HG03097 (cell line): ENCODE measurements around the gene CEACAM7.

Experiments used
- ATAC-seq: cut with Tn5 transposase; IDR thresholded peaks from one replicate; pipeline ENCODE4 v1.9.1; 2021; ENCODE audit not compliant: unreplicated experiment, low FRiP score

Gene CEACAM7

DNA sequence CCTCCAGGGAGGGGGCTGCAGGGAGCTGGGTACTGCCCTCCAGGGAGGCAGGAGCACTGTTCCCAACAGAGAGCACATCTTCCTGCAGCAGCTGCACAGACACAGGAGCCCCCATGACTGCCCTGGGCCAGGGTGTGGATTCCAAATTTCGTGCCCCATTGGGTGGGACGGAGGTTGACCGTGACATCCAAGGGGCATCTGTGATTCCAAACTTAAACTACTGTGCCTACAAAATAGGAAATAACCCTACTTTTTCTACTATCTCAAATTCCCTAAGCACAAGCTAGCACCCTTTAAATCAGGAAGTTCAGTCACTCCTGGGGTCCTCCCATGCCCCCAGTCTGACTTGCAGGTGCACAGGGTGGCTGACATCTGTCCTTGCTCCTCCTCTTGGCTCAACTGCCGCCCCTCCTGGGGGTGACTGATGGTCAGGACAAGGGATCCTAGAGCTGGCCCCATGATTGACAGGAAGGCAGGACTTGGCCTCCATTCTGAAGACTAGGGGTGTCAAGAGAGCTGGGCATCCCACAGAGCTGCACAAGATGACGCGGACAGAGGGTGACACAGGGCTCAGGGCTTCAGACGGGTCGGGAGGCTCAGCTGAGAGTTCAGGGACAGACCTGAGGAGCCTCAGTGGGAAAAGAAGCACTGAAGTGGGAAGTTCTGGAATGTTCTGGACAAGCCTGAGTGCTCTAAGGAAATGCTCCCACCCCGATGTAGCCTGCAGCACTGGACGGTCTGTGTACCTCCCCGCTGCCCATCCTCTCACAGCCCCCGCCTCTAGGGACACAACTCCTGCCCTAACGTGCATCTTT is 12.5 kb upstream of the CEACAM7 start:
- ATAC-seq, result no peak

DNA sequence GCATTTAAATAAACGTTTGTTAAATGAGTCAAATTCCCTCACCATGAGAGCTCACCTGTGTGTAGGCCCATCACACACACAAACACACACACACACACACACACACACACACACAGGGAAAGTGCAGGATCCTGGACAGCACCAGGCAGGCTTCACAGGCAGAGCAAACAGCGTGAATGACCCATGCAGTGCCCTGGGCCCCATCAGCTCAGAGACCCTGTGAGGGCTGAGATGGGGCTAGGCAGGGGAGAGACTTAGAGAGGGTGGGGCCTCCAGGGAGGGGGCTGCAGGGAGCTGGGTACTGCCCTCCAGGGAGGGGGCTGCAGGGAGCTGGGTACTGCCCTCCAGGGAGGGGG is 11.9 kb upstream of the CEACAM7 start:
- ATAC-seq, result no peak

DNA sequence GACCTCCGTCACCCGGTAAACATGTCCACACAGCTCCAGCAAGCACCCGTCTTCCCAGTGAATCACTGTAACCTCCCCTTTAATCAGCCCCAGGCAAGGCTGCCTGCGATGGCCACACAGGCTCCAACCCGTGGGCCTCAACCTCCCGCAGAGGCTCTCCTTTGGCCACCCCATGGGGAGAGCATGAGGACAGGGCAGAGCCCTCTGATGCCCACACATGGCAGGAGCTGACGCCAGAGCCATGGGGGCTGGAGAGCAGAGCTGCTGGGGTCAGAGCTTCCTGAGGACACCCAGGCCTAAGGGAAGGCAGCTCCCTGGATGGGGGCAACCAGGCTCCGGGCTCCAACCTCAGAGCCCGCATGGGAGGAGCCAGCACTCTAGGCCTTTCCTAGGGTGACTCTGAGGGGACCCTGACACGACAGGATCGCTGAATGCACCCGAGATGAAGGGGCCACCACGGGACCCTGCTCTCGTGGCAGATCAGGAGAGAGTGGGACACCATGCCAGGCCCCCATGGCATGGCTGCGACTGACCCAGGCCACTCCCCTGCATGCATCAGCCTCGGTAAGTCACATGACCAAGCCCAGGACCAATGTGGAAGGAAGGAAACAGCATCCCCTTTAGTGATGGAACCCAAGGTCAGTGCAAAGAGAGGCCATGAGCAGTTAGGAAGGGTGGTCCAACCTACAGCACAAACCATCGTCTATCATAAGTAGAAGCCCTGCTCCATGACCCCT is 11.3 kb upstream of the CEACAM7 start:
- no peak for ATAC-seq

DNA sequence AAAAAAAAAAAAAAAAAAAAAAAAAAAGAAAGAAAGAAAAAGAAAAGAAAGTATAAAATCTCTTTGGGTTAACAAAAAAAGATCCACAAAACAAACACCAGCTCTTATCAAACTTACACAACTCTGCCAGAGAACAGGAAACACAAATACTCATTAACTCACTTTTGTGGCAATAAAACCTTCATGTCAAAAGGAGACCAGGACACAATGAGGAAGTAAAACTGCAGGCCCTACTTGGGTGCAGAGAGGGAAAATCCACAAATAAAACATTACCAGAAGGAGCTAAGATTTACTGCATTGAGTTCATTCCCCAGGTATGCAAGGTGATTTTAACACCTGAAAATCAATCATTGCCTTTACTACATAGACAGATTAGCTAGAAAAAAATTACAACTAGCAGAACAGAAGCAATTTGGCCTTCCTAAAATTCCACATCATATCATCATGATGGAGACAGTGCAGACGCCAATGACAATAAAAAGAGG is 10.7 kb upstream of the CEACAM7 start:
- no peak for ATAC-seq

DNA sequence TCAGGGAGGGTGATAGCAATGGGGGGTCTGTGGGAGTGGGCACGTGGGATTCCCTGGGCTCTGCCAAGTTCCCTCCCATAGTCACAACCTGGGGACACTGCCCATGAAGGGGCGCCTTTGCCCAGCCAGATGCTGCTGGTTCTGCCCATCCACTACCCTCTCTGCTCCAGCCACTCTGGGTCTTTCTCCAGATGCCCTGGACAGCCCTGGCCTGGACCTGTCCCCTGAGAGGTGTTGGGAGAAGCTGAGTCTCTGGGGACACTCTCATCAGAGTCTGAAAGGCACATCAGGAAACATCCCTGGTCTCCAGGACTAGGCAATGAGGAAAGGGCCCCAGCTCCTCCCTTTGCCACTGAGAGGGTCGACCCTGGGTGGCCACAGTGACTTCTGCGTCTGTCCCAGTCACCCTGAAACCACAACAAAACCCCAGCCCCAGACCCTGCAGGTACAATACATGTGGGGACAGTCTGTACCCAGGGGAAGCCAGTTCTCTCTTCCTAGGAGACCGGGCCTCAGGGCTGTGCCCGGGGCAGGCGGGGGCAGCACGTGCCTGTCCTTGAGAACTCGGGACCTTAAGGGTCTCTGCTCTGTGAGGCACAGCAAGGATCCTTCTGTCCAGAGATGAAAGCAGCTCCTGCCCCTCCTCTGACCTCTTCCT is 9.3 kb upstream of the CEACAM7 start:
- ATAC-seq, result no peak

DNA sequence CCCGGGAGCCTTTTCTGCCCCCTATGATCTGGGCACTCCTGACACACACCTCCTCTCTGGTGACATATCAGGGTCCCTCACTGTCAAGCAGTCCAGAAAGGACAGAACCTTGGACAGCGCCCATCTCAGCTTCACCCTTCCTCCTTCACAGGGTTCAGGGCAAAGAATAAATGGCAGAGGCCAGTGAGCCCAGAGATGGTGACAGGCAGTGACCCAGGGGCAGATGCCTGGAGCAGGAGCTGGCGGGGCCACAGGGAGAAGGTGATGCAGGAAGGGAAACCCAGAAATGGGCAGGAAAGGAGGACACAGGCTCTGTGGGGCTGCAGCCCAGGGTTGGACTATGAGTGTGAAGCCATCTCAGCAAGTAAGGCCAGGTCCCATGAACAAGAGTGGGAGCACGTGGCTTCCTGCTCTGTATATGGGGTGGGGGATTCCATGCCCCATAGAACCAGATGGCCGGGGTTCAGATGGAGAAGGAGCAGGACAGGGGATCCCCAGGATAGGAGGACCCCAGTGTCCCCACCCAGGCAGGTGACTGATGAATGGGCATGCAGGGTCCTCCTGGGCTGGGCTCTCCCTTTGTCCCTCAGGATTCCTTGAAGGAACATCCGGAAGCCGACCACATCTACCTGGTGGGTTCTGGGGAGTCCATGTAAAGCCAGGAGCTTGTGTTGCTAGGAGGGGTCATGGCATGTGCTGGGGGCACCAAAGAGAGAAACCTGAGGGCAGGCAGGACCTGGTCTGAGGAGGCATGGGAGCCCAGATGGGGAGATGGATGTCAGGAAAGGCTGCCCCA is 8.5 kb upstream of the CEACAM7 start:
- no peak for ATAC-seq

DNA sequence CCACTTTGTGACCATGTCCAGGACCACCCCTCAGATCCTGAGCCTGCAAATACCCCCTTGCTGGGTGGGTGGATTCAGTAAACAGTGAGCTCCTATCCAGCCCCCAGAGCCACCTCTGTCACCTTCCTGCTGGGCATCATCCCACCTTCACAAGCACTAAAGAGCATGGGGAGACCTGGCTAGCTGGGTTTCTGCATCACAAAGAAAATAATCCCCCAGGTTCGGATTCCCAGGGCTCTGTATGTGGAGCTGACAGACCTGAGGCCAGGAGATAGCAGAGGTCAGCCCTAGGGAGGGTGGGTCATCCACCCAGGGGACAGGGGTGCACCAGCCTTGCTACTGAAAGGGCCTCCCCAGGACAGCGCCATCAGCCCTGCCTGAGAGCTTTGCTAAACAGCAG is 7.7 kb upstream of the CEACAM7 start:
- no peak for ATAC-seq

DNA sequence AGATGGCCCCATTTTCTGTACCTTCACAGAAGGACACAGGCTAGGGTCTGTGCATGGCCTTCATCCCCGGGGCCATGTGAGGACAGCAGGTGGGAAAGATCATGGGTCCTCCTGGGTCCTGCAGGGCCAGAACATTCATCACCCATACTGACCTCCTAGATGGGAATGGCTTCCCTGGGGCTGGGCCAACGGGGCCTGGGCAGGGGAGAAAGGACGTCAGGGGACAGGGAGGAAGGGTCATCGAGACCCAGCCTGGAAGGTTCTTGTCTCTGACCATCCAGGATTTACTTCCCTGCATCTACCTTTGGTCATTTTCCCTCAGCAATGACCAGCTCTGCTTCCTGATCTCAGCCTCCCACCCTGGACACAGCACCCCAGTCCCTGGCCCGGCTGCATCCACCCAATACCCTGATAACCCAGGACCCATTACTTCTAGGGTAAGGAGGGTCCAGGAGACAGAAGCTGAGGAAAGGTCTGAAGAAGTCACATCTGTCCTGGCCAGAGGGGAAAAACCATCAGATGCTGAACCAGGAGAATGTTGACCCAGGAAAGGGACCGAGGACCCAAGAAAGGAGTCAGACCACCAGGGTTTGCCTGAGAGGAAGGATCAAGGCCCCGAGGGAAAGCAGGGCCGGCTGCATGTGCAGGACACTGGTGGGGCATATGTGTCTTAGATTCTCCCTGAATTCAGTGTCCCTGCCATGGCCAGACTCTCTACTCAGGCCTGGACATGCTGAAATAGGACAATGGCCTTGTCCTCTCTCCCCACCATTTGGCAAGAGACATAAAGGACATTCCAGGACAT is 7.0 kb upstream of the CEACAM7 start:
- no peak for ATAC-seq

DNA sequence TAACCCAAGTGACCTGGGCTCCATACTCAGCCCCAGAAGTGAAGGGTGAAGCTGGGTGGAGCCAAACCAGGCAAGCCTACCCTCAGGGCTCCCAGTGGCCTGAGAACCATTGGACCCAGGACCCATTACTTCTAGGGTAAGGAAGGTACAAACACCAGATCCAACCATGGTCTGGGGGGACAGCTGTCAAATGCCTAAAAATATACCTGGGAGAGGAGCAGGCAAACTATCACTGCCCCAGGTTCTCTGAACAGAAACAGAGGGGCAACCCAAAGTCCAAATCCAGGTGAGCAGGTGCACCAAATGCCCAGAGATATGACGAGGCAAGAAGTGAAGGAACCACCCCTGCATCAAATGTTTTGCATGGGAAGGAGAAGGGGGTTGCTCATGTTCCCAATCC is 6.1 kb upstream of the CEACAM7 start:
- ATAC-seq, result no peak

DNA sequence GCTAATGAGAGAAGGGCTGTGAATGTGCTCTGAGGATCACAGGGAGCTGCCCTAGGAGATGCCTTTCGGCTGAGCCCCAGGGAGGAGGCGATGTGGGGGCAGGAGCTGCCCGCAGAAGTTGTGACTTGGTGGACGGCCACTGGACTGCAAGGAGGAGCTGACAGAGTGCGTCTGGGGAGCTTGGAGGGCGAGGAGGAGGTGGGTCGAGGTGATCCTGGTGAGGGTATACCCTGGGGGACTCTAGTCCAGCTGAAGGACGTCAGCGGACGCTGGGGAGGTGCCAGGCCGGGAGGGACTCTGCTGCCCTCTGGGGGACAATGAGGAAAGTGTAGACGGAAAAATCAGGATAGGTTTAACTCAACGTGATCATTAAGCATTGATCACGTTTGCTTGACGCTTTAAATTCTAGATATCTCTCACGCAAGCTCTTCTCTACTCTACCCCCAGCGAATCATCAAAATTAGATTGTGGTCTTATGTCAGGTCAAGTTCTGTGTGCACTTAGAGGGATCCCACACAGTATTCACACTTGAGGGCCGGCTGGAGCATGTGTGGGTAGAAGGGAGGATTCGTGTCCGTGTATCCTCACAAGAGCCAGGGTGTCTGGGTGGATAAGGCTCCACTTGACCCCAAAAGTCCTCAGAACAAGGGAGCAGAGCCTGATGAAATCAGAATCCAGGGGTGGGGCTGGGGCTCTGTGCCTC is 3.3 kb upstream of the CEACAM7 start:
- ATAC-seq, result no peak

DNA sequence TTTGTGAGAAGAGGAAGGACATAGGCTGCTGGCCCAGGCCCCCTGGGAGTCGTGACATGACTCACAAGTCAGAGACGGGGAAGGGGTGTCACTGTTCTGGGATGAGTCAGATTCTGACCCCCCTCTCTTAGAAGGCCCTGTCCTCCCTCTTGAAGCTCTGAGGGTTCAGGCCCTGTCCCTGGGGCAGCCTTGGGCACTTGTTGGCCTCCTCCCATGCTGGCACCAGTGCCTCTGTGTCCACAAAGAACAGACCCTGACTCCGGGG is 2.7 kb upstream of the CEACAM7 start:
- no peak for ATAC-seq

DNA sequence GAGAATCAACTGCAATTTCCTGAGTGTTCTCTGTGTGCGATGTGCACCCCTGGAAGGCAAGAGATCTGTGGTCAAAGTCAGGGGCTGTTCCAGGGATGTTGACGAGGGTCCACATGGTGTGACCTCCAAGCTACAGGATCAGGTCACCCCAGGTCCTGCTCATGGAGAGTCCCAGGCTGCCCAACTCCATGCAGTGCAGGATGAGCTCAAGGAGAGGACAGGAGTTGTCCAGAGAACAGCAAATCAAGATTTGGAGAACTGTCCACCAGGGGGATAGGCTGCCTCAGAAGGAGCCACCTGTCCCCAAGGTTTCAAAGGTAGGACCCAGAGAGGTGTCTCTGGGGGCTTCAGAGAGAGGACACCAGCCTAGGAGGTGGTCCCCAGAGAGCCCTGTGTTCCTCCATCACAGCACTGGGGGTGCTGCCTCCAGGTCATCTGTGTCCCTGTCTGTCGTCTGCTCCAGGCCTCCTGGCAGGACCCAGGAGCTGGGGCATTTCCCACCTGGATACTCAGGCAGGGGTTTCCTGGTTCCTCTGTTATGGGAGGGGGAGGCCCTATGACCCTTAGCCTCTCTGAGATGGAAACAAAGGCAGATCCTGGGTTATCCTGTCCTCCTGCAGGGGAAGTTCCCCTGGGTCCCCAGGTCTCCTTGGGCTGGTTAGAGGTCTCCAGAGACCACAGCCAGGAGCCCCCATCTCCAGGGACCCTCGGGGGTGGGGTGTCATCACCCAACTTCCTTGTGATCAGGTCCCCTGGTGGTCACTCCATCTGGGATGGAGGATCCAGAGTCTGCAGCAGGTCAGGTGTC is 2.1 kb upstream of the CEACAM7 start:
- ATAC-seq, result no peak

DNA sequence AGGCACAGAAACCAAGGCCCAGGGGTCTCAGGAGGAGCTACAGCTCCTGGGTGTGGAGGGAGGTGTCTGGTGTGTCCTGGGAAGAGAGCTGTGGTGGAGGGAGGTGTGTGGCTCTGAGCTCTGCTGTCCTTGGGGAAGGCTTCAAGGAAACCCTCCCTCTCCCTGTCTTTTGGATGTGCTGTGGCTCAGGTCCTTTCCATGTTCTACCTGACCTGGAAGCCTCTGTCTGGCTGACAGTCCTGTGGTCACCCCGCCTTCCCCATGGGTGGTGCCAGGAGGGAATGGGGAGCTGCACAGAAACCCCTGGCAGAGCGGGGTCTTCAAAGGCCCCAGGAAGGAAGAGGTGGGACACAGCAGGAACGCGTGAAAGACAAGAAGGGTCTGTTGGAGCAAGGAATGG is 617 bp upstream of the CEACAM7 start:
- no peak for ATAC-seq

DNA sequence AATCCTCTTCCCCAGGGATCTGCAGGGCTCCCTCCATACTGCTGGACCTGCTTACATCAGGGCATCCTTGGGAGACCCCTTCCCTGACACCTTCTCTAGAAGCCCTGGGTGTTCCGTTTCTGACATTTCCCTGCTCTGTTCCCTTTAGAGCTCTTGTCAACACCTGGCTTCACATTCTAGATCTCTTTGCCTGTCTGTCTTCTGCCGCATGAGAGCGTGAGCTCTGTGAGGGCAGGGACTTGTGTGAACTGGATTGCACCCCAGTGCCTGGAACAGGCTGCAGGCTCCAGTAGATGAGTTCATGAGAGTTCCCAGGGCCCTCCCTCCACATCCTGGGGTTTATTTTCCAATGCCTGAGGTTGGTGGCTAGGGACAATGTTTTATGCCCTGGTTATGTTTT is 651 bp downstream of the CEACAM7 start:
- no peak for ATAC-seq

DNA sequence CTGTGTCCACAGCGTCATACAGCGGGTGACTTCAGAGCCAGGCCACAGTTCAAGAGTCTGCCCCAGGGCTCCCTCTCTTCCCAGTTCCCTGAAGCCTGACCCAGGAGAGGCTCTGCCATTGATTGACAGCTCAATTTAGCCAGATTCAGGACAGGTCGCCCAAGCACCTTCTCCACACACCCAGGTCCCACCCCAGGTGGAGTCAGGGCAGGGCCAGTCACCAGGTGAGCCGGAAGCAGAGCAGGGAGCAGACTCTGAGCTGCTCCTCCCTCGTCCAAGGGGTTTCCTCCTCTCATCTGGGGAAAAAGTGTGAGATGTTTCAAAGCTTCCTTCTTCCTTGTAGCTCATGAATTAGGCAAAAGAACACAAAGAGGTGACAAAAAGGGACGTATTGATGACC is 5.6 kb downstream of the CEACAM7 start:
- ATAC-seq, result no peak

DNA sequence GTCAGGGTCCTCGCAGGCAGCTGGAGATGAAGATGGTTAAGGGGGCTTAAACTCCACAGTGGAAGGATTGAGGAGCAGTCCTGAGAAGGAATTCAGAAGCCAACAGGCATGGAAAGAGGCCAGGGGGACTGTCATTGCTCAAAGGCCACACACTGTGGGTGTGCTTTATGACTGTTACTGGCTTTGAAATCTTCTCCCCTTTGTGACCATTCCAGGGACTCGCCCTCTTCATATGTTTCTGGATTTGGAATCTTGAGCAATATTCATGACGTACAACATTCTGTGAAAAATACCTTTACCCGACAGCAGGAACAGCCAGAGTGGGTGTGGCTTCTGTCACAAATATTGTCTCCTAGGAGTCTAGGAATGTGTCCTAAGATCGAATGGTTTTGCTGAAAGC is 16.6 kb downstream of the CEACAM7 start:
- ATAC-seq, result no peak

DNA sequence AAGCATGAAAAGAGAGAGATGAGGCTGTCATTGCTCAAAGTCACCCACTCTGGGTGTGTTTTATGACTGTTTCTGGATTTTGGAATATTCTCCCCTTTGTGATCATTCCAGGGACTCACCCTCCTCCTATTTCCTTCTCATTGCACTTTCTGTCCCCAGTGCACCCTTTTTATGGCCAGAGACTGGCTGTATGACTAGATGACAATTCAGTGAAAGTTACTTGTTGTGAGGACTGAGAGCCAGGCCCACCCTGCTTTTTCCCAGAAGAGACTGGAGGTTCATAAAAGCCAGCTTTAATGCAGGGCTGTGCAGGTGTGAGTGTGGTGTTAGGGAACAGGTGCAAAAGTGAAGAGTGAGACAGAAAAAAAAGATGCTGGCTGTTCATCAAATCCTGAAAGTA is 17.3 kb downstream of the CEACAM7 start:
- ATAC-seq, result no peak

DNA sequence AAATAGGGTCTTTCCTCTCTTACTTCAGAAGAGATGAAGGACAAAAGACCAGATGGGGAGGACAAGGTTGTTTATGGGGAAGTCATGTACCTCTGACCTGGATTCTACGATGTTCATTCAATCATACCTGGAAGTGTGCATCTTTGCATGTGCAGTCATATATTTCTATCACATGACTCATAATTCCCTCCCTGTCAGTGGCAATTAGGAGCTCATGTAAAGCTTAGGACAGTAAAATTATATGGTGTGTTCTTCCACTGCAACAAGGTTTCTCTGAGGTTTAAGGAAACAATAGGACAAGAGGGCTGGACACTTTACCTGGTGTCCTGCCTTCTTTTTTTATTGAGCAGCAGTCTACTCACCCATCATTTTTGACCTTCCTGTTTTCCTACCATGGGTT is 19.8 kb downstream of the CEACAM7 start:
- no peak for ATAC-seq

DNA sequence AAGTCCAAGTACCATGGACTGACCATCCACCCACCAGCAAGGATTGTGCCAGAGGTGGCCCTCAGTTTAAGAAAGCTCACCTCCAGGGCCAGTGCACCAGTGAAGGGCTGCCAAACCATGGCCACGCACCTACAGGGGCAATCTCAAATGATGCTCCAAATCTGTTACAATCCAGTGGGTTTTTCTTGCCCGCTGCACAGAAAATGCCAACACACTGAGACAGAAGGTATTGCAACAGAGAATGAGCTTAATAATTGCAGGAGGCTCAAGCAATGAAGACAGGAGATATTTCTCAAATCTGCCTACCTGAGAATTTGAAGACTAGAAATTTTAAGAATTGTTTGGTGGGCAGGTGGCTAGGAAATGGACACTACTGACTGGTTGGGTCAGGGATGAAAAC is 22.0 kb downstream of the CEACAM7 start:
- no peak for ATAC-seq
